Activated T-cell treated with anti-CD3 and anti-CD28 coated beads for 24 hours (primary cell): Measurements from ENCODE around the gene SRRM5.
"Not testable (repeated sequence)": the region's sequence is repeated elsewhere in the genome, so short reads cannot be mapped to it uniquely, and the experiment has no call there.

Experiments
- DNase-seq: peaks from one replicate; pipeline ENCODE4 v3.0.0-alpha.2; 2020; ENCODE audit warnings: low read depth

The SRRM5 gene

DNA sequence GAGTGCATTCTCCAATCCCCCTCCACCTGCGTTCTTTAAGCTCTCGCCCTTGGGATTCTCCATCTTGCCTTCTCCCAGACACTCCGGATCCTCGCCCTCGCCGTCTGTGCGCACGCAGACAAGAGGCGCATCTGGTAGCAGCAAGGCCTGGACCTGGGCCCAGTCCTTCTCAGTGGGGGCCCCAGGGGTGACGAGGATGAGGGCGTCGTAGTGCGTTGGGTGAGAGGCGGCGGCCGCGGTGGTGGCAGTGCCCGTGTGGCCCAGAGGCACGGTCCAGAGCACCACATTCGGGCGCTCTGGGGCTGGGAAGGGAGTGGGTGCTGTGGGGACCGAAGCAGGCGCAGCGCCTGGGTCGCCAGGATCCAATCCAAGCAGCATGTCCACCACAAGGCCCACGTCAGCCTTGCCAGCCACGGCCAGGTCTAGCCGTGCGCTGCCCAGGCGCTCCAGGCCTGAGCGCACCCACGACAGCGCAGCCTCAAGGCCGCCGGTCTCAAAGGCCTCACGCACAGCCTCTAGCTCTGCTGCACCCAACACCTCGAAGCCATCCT is 19.0 kb upstream of the SRRM5 start:
- DNase-seq: no peak

DNA sequence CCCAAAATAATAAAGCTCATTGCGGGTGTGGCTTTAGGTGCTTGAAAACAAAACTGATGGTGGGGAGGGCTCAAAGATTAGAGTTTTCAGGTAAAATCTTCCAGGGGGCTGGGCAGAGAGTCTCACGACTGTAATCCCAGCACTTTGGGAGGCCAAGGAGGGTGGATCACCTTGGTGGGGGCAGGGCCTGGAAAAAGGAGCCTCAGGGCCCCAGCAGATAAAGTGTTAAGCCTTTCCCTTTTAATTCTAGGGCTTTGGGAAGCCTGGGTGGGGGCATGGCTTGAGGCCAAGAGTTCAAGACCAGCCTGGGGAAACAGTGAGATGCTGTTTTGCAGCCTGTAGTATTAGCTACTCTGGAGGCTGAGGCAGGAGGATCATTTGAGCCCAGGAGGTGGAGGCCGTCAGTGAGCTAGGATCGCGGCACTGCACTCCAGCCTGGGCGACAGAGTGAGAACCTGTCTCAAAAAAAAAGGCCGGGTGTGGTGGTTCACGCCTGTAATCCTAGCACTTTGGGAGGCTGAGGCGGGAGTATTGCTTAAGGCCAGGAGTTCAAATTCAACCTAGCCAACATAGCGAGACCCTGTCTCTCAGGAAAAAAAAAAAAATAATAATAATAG is 17.7 kb upstream of the SRRM5 start:
- no peak for DNase-seq

DNA sequence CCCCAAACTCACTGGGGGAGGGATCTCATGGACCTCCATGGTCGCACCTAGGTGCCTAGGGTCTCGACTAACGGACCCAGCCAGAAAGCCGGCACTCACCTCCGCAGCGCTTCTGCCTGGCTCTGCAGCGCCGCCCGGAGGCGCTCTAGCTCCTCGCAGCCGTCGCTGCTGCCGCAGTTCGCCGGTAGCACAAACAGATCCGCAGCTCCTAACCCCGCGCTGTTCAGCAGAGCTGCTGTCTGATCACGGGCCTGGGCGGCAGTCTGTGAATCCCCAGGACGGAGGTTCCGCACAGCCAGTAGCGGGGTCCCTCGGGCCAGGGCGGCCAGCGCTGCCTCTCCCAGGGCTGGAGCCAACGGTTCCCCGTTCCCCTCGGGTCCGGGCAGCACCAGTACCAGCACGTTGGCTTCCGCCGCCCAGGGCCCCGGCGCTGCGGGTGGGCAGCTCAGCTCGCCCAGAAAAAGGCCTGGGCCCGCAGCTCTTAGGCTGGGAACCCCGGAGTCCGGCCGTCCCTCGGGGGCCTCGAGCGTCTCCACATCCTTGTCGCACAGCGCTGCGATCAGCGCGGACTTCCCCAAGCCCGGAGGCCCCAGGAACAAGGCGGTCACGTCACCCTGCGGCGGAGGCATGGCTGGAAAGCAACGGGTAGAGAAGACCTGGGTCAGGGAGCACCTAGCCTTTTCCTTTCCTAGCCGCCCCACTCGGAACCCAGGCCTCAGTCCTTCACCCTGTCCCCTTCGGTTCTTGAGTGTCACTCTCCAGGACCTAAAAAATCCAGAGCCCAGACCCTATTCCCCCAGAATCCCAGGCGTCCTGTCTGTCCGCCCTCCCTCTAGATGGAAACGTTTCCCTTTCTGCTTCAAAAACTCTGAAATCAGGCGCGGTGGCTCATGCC is 16.9 kb upstream of the SRRM5 start:
- DNase-seq: peak; percentile 54

DNA sequence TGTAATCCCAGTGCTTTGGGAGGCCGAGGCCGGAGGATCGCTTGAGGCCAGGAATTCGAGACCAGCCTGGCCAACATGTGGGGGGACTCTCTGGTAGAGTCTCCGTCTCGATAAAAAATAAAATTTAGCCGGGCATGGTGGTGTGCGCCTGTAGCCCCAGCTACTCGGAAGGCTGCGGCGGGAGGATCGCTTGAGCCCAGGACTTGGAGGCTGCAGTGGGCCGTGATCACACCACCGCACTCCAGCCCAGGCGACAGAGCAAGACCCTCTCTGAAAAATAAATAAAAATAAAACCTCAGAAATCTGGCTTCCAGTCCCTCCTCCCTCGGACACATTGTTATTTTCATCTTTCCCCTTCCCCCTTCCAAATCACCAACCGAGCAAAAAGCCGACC is 16.3 kb upstream of the SRRM5 start:
- DNase-seq: no peak

DNA sequence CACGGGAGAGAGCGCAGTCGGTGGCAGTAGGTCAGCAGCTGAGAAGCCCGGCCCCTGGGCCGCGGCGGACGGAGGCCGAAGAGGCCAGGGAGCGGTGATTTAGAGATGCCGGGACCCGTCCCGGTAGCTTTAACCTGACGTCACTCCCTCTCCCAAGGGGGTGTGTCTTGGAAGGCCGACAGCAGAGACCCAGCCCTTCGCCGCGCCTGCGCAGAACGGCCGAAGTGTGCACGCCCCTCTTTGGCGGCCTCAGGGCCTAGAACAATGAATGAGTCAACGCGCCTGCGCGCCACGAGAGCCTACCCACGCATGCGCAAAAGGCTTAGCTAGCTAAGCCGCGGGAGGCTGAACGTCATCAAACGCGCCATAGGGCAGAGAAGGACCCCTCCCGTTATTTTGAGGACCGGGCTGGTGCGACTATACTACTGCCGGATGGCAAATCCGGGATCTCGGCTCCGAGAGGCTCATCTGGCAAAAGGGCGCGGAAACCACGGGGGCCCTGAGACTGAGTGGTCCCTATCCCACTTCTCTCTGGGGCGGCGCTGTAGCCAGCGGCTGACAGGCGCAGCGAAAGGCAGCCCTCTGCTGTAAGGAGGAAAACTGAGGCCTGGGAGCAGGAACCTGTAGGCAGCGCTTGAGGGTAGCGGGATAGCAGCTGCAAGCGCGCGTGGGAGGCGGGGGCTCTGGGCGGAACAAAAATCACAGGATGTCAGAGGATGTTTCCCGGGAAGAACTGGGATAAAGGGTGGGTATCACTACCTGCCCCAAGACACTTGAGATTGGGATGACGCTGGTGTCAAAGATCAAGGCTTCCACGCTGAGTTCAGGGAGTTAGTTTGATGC is 15.7 kb upstream of the SRRM5 start, which contains the start of the genes IRGQ and ZNF576:
TSS of gene IRGQ (minus strand) at position 136 of the 843 bp plus-strand sequence. CDS start 796 bp downstream, outside the sequence.
TSS of gene ZNF576 (plus strand) at position 597 of the 843 bp plus-strand sequence. CDS start 514 bp downstream, outside the sequence.
- DNase-seq: peak; percentile 100

DNA sequence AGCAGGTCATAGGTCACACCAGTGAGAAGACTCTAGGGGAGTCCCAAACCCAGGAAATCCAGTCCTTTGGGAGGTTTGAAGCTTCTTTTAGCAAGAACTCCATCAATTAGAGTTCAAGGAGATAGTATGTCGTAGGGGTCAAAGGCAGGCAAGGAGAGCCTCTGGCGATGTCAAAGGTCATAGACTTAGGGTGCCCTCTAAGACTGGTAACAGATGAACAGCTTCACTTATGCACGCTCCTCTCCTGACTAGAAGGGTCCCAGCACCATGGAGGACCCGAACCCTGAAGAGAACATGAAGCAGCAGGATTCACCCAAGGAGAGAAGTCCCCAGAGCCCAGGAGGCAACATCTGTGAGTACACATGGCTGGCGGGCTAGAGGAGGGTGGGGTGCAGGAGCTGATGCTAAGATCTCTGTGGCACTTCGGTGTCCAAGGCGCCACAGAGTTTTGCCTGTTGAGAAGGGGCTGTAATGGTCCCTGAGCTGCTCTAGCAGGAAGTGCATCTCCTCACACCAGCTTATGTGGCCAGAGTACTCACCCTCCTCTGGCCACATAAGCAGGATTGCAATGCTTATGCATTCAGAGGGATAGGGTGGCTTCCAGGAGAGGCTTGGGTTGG is 14.9 kb upstream of the SRRM5 start:
- no peak for DNase-seq

DNA sequence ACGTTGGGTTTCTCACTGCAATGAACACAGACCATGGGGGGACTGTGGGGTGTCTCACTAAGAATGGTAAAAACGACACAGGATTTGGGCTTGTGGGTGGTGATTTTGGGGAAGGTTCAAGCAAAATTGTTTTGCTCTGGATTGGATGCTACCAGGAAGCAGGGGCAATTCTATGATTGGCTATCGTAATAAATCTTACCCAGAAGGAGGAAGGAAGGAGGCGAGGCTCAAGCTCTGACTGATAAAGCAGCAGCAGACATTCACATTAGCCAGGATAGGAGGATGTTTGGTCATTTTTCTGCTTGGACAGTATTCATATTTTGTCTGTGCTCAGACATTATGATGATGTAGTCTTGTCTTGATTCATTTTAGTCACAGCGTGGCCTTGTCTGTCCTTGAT is 14.0 kb upstream of the SRRM5 start:
- no peak for DNase-seq

DNA sequence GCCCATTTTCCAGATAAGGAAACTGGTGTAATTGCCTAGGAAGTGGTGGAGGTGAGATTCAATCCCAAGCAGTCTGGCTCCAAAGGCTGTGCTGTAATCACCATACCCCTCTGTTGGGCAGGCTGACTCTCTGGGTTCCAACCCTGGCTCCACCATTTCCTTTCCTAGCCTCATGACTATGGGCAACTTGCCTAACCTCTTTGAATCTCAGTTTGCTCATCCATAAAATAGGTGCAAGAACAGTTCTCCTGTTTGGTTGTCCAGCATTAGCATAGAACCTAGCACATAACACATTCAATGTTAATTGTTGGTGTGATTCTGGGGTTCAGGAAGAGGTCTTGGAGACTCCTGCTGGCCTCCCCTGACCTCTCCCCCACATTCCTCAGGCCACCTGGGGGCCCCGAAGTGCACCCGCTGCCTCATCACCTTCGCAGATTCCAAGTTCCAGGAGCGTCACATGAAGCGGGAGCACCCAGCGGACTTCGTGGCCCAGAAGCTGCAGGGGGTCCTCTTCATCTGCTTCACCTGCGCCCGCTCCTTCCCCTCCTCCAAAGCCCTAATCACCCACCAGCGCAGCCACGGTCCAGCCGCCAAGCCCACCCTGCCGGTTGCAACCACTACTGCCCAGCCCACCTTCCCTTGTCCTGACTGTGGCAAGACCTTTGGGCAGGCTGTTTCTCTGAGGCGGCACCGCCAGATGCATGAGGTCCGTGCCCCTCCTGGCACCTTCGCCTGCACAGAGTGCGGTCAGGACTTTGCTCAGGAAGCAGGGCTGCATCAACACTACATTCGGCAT is 13.2 kb upstream of the SRRM5 start:
- DNase-seq: no peak

DNA sequence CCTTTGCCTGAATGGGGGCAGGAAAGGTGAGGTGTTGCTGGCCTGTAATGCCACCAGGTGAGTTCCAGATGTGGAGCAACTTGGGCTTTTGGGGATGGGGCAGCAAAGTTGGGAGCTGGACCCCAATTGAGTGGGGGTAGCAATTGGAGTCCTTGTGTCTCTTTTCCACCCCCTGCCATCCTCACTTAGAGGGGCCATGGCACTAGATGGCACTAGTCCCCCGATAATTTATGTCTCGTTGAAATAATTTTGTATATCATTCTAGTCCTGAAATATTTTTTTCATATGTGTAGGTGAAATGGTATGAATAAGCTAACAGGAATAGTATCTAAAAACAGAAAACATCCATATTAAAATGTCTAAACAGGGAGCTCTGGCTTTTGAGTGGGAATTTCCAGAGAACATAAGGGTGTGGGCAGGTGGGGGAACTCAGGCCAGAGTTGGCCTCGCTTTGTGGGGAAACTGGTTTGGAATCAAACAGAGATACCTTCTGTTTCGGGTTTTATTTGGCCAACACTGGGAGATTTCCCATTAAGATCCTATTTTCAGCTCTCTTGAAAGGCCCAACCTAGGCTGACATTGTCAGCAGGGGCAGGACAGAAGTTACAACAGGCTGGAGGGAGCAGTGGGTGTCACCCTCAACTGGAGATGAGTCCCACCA is 12.1 kb upstream of the SRRM5 start:
- no peak for DNase-seq

DNA sequence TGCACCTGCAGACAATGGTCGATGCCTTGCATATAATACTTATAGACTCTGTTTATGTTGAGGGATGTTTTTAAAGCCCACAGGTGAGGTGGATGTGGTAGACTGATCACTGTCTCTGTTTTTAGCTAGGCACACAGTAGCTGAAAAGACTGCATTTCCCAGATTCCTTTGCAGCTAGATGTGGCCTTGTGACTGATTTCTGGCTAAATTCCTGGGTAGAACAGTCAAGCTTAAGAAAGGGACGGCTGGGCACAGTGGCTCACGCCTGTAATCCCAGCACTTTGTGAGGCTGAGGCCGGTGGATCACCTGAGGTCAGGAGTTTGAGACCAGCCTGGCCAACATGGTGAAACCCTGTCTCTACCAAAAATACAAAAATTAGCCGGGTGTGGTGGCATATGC is 11.6 kb upstream of the SRRM5 start:
- not testable (repeated sequence) for DNase-seq

DNA sequence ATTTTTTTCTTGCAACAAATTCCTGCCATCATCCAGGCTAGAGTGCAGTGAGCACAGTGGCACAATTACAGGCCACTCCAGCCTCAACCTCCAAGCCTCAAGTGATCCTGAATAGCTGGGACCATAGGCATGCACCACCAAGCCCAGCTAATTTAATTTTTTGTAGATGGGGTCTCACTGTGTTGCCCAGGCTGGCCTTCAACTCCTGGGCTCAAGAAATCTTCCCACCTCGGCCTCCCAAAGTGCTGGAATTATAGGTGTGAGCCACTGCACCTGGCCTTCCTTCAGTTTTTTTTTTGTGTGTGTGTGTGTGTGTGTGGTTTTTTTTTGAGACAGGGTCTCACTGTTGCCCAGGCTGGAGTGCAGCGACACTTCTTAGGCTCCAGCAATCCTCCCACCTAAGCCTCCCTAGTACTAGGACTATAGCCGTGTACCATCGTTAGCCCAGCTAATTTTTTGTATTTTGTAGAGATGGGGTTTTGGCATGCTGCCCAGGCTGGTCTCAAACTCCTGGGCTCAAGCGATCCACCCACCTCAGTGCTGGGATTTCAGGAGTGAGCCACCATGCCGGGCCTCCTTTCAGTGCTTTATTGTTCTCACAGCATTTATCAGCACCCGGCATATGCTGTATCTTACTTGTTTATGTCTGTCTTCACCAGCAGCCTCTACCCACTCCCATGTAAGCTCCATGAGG is 5.9 kb upstream of the SRRM5 start:
- DNase-seq: no peak

DNA sequence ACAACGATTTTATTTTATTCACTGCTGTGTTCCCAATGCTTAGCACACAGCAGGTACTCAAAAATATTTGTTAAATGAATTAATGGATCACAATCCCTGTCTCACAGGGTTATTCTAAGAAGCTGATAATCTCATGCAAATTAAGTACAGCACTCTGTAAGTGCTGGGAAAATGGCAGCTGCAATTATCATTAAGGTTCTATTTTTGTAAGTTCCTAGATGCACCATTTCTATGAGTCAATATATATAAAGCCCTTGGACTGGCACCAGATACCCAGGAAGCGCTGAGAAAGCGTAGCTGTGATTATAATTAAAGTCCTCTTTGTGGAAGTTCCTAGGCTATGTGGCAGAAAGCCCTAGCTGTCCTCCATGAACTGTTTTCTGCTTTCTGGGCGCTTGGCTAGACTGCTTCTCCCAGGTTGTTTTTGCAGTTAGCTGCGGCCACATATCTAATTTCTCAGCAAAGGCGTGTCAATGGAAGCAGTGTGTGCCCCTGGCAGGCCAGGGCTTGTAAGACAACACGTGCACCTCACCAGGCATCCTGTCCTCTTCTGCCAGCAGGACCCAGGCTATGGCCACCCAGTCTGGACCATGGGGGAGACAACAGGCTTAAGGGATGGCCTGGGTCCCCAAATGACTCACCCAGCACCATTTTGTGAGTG is 5.2 kb upstream of the SRRM5 start:
- no peak for DNase-seq

DNA sequence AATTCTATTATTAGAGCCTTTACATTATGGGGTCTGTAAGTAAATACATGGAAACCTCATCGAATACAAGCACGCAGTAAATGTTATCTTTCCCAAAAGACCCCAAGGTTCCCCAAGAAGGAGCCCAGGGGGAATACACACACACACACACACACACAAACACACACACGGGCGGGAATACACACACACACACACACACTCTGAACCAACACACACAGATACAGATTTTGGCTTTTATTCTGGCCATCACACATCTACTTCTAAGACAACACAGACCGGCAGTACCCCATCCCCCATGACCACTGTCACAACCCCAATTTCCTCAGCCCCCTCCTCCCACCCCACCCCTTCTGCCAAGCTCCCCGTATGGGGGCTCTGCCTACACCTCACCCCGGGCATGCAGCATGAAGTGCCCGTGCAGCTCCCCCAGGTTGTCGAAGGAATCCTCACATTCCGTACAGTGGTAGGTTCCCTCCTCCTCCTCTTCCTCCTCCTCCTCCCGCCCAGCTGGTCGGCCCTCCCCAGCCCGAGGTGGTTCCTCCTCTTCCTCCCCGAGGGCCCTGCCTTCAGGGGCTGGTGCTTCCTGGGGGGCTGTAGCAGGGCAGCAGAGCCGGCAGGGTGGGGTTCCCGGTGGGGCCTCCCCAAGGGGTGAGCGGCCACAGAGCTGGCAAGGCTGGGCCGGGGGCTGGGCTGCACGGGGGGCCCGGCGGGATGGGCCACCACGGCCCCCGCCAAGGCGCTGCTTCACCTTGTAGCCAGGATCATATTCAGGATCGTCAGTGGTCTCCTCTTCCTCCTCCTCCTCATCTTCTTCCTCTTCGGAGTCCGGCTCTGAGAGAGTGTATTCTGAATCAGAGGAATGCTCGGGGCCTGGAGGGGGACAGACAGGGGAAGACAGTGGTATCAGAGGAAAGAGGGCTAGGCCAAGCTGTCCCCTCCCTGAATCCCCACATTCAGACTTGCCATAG is 4.4 kb upstream of the SRRM5 start:
- DNase-seq: no peak

DNA sequence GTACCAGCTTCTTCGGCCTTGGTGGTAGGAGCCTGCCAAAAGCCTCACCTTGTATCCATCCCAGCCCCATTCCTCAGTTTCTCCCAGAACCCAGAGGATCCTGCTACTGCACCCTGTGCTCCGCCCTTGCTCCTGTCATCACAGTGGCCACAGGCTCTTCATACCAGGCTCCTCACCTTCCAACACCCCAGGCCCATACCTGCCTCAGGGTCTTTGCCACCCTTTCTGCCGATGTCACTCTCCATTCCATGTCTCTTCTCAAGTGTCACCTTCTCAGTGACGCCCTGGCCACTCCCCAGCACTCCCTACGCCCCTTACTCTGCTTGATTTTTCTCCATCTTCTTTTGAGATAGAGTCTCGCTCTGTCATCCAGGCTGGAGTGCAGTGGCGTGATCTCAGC is 2.0 kb upstream of the SRRM5 start:
- no peak for DNase-seq

DNA sequence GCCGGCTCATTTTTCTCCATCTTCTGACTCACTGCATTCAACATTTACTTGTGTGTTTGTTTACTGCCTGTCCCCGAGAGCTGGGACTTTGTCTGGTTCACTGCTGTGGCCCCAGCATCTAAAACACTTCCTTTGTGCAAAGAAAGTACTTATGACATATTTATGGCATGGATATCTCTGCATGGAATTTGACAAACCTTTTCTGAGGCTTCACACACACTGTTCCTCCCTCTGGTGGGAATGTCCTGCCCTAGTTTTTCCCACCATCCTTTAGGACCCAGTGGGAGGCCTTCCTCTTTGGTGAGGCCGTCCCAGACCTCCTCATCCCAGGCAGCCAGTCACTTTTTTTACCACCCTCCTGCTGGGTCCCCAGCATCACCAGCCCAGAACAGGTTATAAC is 1.4 kb upstream of the SRRM5 start:
- DNase-seq: no peak

DNA sequence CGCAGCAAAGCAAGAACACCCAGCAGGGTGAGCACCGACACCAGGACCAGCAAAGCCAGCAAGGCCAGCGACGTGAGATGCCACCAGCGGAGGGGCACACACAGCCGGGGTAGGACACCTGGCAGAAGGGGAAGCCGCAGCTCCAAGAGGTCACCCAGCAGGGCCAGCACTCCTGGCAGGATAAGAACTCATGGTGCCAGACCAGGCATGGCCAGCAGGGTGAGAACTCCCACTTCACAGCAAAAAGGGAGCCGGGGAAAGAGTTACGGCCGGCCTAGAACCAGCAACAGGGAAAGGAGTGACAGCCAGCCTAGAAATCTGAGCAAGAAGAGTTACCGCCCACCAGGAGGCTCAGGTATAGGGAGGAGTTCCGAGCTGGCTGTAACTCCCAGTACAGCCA is 486 bp downstream of the SRRM5 start:
- no peak for DNase-seq

DNA sequence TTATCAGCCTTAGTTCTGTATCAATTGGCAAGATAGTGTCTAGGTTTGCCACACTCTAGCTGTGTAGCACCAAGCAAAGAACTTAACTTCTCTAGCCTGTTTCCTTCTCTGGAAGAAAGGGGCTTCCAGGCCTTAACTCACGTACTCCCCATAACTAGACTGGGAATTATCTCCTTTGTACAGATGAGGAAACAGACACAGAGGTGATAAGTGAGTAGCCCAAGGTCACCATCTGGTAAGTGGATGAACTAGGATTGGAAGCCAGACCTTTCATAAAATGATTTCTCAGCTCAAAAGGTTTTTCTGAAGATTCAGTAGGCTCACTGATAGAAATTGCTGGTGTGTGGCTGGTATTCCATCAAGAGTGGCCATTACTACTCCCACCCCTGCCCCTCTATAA is 4.4 kb downstream of the SRRM5 start:
- DNase-seq: no peak

DNA sequence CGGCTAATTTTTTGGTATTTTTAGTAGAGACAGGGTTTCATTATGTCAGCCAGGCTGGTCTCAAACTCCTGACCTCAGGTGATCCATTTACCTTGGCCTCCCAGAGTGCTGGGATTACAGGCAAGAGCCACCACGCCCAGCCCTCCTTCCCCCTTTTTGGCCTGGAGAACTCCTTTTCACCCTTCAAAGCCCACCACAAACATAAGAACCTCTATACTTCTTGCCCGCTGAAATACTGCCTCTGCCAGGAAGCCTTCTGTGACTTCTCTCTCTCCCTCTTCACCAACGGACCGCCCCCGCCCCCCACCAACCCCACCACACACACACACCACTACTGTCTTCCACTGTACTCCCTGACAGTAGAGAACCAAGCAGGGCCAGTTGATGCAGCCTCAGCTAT is 5.1 kb downstream of the SRRM5 start:
- no peak for DNase-seq
